Duodenal mucosa (tissue), 2 donors: ENCODE results near the gene KDM4C.
"Not testable (repeated sequence)": the region's sequence is repeated elsewhere in the genome, so short reads cannot be mapped to it uniquely, and the experiment has no call there.

Experiments used
- H3K27ac ChIP-seq: one replicate; pipeline ENCODE4 v1.7.0; 2013; ENCODE audit warnings: low read depth, low read length
- H3K27me3 ChIP-seq, 2 donors: one replicate each; pipeline ENCODE4 v1.7.0; 2013; ENCODE audit warnings: low read length in 2 of 2, control low read depth in 1 of 2; ENCODE audit not compliant: insufficient read depth in 2 of 2, control insufficient read depth in 1 of 2
- H3K36me3 ChIP-seq, 2 donors: one replicate each; pipeline ENCODE4 v1.7.0; 2013; ENCODE audit warnings: low read length in 2 of 2, control low read depth in 1 of 2; ENCODE audit not compliant: insufficient read depth in 2 of 2, control insufficient read depth in 1 of 2
- H3K4me1 ChIP-seq, 2 donors: one replicate each; pipeline ENCODE4 v1.7.0; 2013; ENCODE audit warnings: low read length in 2 of 2, control low read depth in 1 of 2; ENCODE audit not compliant: insufficient read depth in 2 of 2, control insufficient read depth in 1 of 2
- H3K4me3 ChIP-seq, 2 donors: one replicate each; pipeline ENCODE4 v1.7.0; 2013; ENCODE audit warnings: low read length in 2 of 2, low read depth in 1 of 2
- H3K9ac ChIP-seq, 2 donors: one replicate each; pipeline ENCODE4 v1.7.0; 2013; ENCODE audit warnings: low read length in 2 of 2, low read depth in 1 of 2
- H3K9me3 ChIP-seq, 2 donors: one replicate each; pipeline ENCODE4 v1.7.0; 2013; ENCODE audit warnings: low read length in 2 of 2, control low read depth in 1 of 2; ENCODE audit not compliant: control insufficient read depth in 1 of 2

KDM4C gene

DNA sequence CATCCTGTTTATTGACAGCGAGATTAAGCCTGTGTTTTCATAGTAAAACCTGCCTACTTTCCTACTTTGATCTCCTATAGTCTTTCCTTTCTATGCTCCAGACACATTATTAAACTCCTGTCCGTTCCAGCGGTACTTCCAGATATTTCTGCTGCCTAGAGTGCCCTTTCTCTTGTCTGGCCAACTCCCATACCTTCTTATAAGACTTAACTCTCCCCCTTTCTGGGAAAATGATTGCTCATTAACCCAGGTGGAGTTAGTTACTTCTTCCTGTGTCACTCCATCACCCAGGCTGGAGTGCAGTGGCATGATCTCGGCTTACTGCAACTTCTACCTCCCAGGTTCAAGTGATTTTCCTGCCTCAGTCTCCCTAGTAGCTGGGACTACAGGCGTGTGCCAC lies 33.1 kb downstream of the KDM4C start:
- no peak overlapping the region for H3K27ac ChIP-seq
- H3K4me1 ChIP-seq: peaks cover 18 to 21% of the 10 kb centered on the region in 2 donors
- no peak overlapping the region for H3K9ac ChIP-seq
- no peak overlapping the region for H3K4me3 ChIP-seq
- peaks cover 10% of the 10 kb centered on the region in 2 donors for H3K36me3 ChIP-seq
- H3K27me3 ChIP-seq: no peaks in the 10 kb centered on the region
- no peaks in the 10 kb centered on the region for H3K9me3 ChIP-seq

GRCh38 chr9:6793203-6793602 lies 35.4 kb downstream of the KDM4C start:
- peaks cover 10% of the 10 kb centered on the region in 2 donors for H3K36me3 ChIP-seq
- no peak overlapping the region for H3K27ac ChIP-seq
- H3K9me3 ChIP-seq: no peaks in the 10 kb centered on the region
- no peaks in the 10 kb centered on the region for H3K27me3 ChIP-seq
- no peak overlapping the region for H3K9ac ChIP-seq
- H3K4me3 ChIP-seq: no peak overlapping the region
- peaks cover 7 to 8% of the 10 kb centered on the region in 2 donors for H3K4me1 ChIP-seq

- H3K36me3 ChIP-seq: peaks cover 10% of the 10 kb centered on the region in 2 donors
- H3K27ac ChIP-seq: no peak overlapping the region
- H3K4me1 ChIP-seq: no peaks in the 10 kb centered on the region
- no peaks in the 10 kb centered on the region for H3K9me3 ChIP-seq
- no peaks in the 10 kb centered on the region for H3K27me3 ChIP-seq
- no peak overlapping the region for H3K4me3 ChIP-seq
- H3K9ac ChIP-seq: no peak overlapping the region
Observed at GRCh38 chr9:6794936-6795335, 37.2 kb downstream of the KDM4C start.

- Histone ChIP-seq H3K27me3 (no peaks in the 10 kb centered on the region), H3K4me3 (no peak overlapping the region), H3K27ac (no peak overlapping the region), H3K9ac (no peak overlapping the region), H3K9me3 (no peaks in the 10 kb centered on the region), H3K36me3 (peaks cover 3 to 9% of the 10 kb centered on the region in 2 donors), H3K4me1 (no peaks in the 10 kb centered on the region)
Observed at GRCh38 chr9:6802926-6803325, 45.2 kb downstream of the KDM4C start.

DNA sequence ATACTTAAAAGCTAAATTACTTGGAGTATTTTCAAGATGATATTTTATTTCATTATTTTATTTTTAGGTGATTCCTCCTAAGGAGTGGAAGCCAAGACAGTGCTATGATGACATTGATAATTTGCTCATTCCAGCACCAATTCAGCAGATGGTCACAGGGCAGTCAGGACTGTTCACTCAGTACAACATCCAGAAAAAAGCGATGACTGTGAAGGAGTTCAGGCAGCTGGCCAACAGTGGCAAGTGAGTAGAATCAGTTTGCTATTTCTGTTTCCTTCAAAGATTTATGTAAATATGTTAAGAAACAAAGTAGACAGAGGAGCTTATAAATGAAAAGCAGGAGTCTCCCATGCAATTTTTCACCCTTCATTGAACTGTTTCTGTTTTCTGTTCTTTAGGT lies 47.8 kb downstream of the KDM4C start:
- no peaks in the 10 kb centered on the region for H3K4me1 ChIP-seq
- H3K4me3 ChIP-seq: no peak overlapping the region
- no peak overlapping the region for H3K9ac ChIP-seq
- H3K36me3 ChIP-seq: peaks cover 3 to 9% of the 10 kb centered on the region in 2 donors
- H3K27ac ChIP-seq: no peak overlapping the region
- H3K9me3 ChIP-seq: no peaks in the 10 kb centered on the region
- H3K27me3 ChIP-seq: no peaks in the 10 kb centered on the region

- not testable (repeated sequence) for H3K9me3 ChIP-seq, H3K4me1 ChIP-seq
Observed at GRCh38 chr9:6806318-6806717, 48.5 kb downstream of the KDM4C start.

GRCh38 chr9:6807669-6808068 lies 49.9 kb downstream of the KDM4C start:
- not testable (repeated sequence) for H3K9me3 ChIP-seq, H3K9ac ChIP-seq, H3K36me3 ChIP-seq, H3K4me3 ChIP-seq, H3K27ac ChIP-seq, H3K27me3 ChIP-seq, H3K4me1 ChIP-seq

More at GRCh38 chr9:6806318-6806717, 48.5 kb downstream of the KDM4C start:
- H3K27me3 ChIP-seq, H3K36me3 ChIP-seq, H3K4me3 ChIP-seq, H3K27ac ChIP-seq, H3K9ac ChIP-seq: not testable (repeated sequence)

DNA sequence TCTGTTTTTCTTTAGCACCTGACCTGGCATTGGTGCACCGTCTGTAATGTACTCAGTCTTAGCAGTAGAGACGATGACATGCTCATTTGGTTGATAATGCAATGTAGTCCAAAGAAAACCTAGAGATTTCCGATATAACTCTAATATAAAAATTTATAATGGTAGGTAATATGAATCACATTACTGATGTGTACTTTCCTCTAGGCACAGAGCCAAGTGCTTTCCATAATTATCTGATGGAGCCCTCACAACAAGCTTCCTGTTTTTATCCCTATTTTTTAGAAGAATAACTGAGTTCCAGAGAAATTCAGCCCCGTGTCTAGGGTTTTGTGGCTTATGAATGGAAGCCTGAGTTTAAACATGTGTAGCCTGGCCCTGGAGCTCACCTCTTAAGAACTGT lies 53.7 kb downstream of the KDM4C start:
- Histone ChIP-seq H3K27me3 (no peaks in the 10 kb centered on the region), H3K4me1 (no peaks in the 10 kb centered on the region), H3K9me3 (no peaks in the 10 kb centered on the region), H3K4me3 (no peak overlapping the region), H3K9ac (no peak overlapping the region), H3K36me3 (peaks cover 2 to 9% of the 10 kb centered on the region in 2 donors), H3K27ac (no peak overlapping the region)

- Histone ChIP-seq H3K27ac (no peak overlapping the region), H3K9ac (no peak overlapping the region), H3K4me1 (peaks cover 12 to 15% of the 10 kb centered on the region in 2 donors), H3K4me3 (no peak overlapping the region), H3K9me3 (no peaks in the 10 kb centered on the region), H3K27me3 (no peaks in the 10 kb centered on the region), H3K36me3 (peaks cover 0 to 6% of the 10 kb centered on the region in 2 donors)
Observed at GRCh38 chr9:6816581-6816980, 58.8 kb downstream of the KDM4C start.

DNA sequence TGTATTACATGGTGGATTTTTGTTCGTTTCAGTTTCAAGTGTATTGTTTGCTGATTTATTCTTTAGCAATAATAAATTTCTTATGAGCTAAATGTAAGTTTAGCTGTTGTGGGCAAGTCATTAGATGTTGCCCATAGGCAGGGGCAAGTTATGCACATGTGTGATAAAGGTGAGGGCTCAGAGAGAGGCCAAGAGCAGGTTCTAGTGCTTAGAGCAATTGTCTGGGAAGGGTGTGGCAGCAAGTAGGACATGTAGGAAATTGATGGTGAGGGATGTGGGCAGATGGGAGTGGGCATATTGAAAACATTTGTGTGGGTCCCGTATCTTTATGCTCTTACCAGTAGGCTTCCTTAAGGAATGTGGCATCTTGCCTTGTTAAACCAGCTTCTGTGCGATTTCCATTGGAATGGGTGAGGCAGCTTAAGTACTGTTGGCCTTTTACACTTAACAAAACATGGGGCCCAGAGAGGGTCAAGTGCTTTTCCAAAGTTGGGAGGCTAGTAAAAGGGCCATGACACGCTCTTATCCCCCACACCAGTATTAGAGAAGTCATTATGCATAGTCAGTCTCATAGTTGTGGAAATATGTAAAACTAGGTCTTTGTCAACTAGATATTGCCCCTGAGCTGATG lies 60.6 kb downstream of the KDM4C start:
- peaks cover 3 to 12% of the 10 kb centered on the region in 2 donors for H3K36me3 ChIP-seq
- no peak overlapping the region for H3K27ac ChIP-seq

More for the DNA sequence above, 60.6 kb downstream of the KDM4C start:
- H3K4me3 ChIP-seq: no peak overlapping the region
- no peak overlapping the region for H3K9ac ChIP-seq
- peaks cover 12 to 15% of the 10 kb centered on the region in 2 donors for H3K4me1 ChIP-seq
- no peaks in the 10 kb centered on the region for H3K9me3 ChIP-seq
- no peaks in the 10 kb centered on the region for H3K27me3 ChIP-seq
